NCI-H345 treated with DMSO at 0.1 percent for 48 hours (cell line): ENCODE measurements around the gene TMEM127.

Experiments used
- DNase-seq: peaks from one replicate; lab custom pipeline; 2025; ENCODE audit not compliant: unreplicated experiment; lab: John Stamatoyannopoulos, UW

TMEM127 gene

GRCh38 chr2:96207774-96208142, 58.0 kb downstream of the TMEM127 start:
- no peak for DNase-seq

DNA sequence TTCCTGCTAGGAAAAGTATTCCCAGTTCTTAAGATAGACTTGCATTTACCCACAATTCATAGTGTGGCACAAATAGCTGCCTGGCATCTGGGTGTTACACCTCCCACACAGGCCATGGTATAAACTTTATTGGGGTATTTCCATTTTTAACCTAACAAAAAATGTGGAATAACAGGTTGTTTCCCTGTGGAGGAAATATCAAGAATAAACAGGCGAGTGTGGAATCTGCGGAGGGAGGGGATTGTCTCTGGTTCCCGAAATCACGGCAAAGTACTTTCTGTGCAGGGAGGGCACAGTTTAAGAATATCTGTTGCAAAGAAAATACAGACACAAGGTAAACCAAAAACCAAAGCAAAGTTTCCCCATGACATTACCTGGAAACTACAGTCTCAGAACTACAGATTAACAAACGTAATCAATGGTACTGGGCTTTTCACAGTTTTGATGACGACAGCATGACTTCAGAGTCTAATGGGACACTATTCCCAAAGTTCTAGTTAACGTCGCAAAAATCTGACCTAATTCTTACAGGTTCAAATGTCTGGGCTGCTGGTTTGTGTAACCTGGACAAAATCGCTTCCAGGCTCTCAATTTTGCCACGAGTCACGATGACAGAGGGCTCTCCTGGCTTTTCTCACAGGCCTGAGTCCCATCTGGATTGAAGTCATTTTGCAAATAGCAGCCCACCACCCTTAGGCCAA, 58.6 kb downstream of the TMEM127 start:
- DNase-seq: no peak

- no peak for DNase-seq
Observed at GRCh38 chr2:96205888-96206287, 59.9 kb downstream of the TMEM127 start.

DNA sequence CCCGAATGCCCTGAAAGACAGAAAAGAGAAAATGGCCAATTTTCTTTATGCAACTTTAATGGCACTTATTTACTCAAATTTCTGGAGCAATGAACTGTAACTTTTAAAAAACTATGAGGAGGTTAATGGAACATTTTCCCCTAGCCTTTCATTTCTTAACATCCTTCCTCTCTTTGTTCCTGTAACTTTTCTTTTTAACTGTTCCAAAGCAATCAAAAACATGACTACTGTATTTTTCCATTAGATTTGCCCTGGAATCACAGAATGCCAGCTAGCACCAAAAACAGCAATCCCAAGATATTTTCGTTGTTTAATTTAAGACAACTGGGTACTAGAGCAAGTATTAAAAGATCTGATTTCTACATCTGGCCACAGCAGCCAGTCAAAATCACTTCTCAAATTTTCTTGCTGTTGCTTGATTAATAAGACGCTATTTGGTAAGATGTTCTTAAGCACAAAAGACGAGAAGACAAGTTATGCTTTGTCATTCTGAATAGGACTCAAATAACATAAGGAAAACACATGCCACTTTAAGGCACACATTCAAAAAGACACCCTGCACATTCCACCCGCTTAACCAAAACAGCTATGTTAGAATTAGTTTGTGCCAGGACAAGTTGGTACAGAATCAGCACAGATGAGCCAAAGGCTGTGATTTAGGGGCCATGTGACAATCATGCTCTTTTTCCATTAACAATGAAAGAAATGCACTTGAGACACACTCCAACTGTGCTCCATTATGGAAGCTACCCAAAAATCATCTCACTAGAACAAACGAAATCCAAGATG, 60.8 kb downstream of the TMEM127 start:
- peak; percentile 6 for DNase-seq

- no peak for DNase-seq
Observed at GRCh38 chr2:96203130-96204028, 62.4 kb downstream of the TMEM127 start.

GRCh38 chr2:96202152-96202854, 63.5 kb downstream of the TMEM127 start:
- DNase-seq: no peak

DNA sequence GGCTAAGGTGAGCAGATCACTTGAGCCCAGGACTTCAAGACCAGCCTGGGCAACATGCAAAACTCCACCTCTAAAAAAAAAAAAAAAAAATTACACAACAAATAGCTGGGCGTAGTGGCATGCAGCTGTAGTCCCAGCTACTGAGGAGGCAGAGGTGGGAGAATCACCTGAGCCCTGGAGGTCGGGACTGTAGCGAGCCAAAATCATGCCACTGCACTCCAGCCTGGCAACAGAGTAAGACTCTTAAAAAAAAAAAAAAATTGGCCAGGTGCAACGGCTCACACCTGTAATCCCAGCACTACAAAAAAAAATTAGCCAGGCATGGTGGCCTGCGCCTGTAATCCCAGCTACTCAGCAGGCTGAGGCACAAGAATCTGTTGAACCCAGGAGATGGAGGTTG, 64.5 kb downstream of the TMEM127 start:
- no peak for DNase-seq

- no peak for DNase-seq
Observed at GRCh38 chr2:96198921-96199320, 66.9 kb downstream of the TMEM127 start.
